Measurements from ENCODE around the gene MOGAT2.

MOGAT2 gene

GRCh38 chr11:75760710-75761493 lies 43.3 kb downstream of the MOGAT2 start:
- Histone ChIP-seq H3K27me3 (ENCODE audit: insufficient read depth, poor library complexity, severe bottlenecking) (no peaks in the 10 kb centered on the region), H3K4me3 (replicated peaks; ENCODE audit: insufficient read depth, low read length) (no peak overlapping the region), H3K27ac (replicated peaks) (no peak overlapping the region)
- DNase-seq (ENCODE audit: low read depth in 1 of 2, low spot score in 1 of 2), result no peak
- no peak for TF ChIP-seq CTCF (IDR thresholded peaks at IDR 0.05; ENCODE audit: insufficient read depth, low read length)
- TF ChIP-seq POLR2AphosphoS5 (IDR thresholded peaks at IDR 0.05; ENCODE audit: low read depth), result no peak
- TF ChIP-seq REST (IDR thresholded peaks at IDR 0.05; ENCODE audit: insufficient replicate concordance, low read depth), result no peak
- no peak for TF ChIP-seq GABPA (IDR thresholded peaks at IDR 0.05; ENCODE audit: low read depth)

GRCh38 chr11:75762158-75762557 lies 44.5 kb downstream of the MOGAT2 start:
- Histone ChIP-seq H3K27ac (replicated peaks) (peak overlapping the region; percentile 18; the same call in 1 of the 2 replicates), H3K4me3 (replicated peaks; ENCODE audit: insufficient read depth, low read length) (no peak overlapping the region), H3K27me3 (ENCODE audit: insufficient read depth, poor library complexity, severe bottlenecking) (no peaks in the 10 kb centered on the region)
- no peak for DNase-seq (ENCODE audit: low read depth in 1 of 2, low spot score in 1 of 2)
- TF ChIP-seq GABPA (IDR thresholded peaks at IDR 0.05; ENCODE audit: low read depth) (no peak), REST (IDR thresholded peaks at IDR 0.05; ENCODE audit: insufficient replicate concordance, low read depth) (no peak), CTCF (IDR thresholded peaks at IDR 0.05; ENCODE audit: insufficient read depth, low read length) (no peak), POLR2AphosphoS5 (IDR thresholded peaks at IDR 0.05; ENCODE audit: low read depth) (no peak), SPI1 (IDR thresholded peaks at IDR 0.05; ENCODE audit: borderline replicate concordance, low read depth) (no peak)

- TF ChIP-seq CTCF (IDR thresholded peaks at IDR 0.05; ENCODE audit: insufficient read depth, low read length) (no peak), SPI1 (IDR thresholded peaks at IDR 0.05; ENCODE audit: borderline replicate concordance, low read depth) (no peak), REST (IDR thresholded peaks at IDR 0.05; ENCODE audit: insufficient replicate concordance, low read depth) (no peak), GABPA (IDR thresholded peaks at IDR 0.05; ENCODE audit: low read depth) (no peak), POLR2AphosphoS5 (IDR thresholded peaks at IDR 0.05; ENCODE audit: low read depth) (no peak)
- Histone ChIP-seq H3K27me3 (ENCODE audit: insufficient read depth, poor library complexity, severe bottlenecking) (no peaks in the 10 kb centered on the region), H3K4me3 (replicated peaks; ENCODE audit: insufficient read depth, low read length) (no peak overlapping the region), H3K27ac (replicated peaks) (peak overlapping the region; percentile 64)
- DNase-seq (ENCODE audit: low read depth in 1 of 2, low spot score in 1 of 2), result peak; percentile 63 to 92
Measured at GRCh38 chr11:75762885-75763284, 45.2 kb downstream of the MOGAT2 start.
